22Rv1 (cell line): Measurements from ENCODE around the gene ACAN.

ENCODE experiments used
- ZFX ChIP-seq: fragments of 450-650 bp; IDR thresholded peaks from 2 replicates; pipeline ENCODE4 v1.6.1; 2017; ENCODE audit warnings: antibody characterized with exemption, borderline replicate concordance
- TF ChIP-seq, protein P1 (sequence below): fragments of 450-650 bp; IDR thresholded peaks from 2 replicates; pipeline ENCODE4 v1.5.1; 2017; ENCODE audit warnings: mild to moderate bottlenecking

DNA sequence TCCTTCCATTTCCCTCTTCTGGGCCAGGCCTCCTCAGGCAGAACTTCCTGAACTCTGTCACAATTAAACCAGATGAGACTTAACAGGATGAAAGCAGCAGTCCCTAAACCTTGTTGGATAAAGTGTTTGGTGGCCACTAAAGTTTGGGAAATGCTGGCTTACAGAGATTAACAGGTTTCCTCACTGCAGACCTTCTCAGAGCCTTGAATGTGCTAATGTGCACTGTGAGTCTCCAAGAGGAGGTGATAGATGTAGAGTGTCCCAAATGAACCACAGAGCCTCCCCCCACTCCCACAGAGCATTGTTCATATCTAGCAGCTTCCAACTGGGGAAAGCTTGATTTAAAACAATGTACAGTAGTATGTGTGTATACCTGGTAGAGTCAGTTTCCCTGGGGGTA lies 49.2 kb downstream of the ACAN start:
- TF ChIP-seq, protein P1, sequence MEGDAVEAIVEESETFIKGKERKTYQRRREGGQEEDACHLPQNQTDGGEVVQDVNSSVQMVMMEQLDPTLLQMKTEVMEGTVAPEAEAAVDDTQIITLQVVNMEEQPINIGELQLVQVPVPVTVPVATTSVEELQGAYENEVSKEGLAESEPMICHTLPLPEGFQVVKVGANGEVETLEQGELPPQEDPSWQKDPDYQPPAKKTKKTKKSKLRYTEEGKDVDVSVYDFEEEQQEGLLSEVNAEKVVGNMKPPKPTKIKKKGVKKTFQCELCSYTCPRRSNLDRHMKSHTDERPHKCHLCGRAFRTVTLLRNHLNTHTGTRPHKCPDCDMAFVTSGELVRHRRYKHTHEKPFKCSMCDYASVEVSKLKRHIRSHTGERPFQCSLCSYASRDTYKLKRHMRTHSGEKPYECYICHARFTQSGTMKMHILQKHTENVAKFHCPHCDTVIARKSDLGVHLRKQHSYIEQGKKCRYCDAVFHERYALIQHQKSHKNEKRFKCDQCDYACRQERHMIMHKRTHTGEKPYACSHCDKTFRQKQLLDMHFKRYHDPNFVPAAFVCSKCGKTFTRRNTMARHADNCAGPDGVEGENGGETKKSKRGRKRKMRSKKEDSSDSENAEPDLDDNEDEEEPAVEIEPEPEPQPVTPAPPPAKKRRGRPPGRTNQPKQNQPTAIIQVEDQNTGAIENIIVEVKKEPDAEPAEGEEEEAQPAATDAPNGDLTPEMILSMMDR = no peak
- no peak for TF ChIP-seq ZFX
